HG02884 (cell line): ENCODE measurements around the gene UNCX.

Experiments
- ATAC-seq: cut with Tn5 transposase; IDR thresholded peaks from one replicate; pipeline ENCODE4 v1.9.1; 2021; ENCODE audit warnings: mild to moderate bottlenecking, moderate library complexity; ENCODE audit not compliant: unreplicated experiment

The UNCX gene

GRCh38 chr7:1214516-1214915, 18.2 kb upstream of the UNCX start:
- no peak for ATAC-seq

GRCh38 chr7:1218541-1219165, 14.0 kb upstream of the UNCX start:
- no peak for ATAC-seq

GRCh38 chr7:1219498-1219897, 13.2 kb upstream of the UNCX start:
- no peak for ATAC-seq

GRCh38 chr7:1220000-1220726, 12.5 kb upstream of the UNCX start:
- ATAC-seq: no peak

- no peak for ATAC-seq
These were observed 11.5 kb upstream of the UNCX start for GRCh38 chr7:1220977-1221745.

GRCh38 chr7:1223196-1223981, 9.3 kb upstream of the UNCX start:
- no peak for ATAC-seq

- no peak for ATAC-seq
These were observed 8.5 kb upstream of the UNCX start for GRCh38 chr7:1224086-1224716.

- ATAC-seq: no peak
These were observed 7.6 kb upstream of the UNCX start for GRCh38 chr7:1225030-1225429.

GRCh38 chr7:1225441-1226185, 7.1 kb upstream of the UNCX start:
- no peak for ATAC-seq

GRCh38 chr7:1226186-1226901, 6.3 kb upstream of the UNCX start:
- ATAC-seq: no peak

GRCh38 chr7:1227071-1227804, 5.4 kb upstream of the UNCX start:
- no peak for ATAC-seq

GRCh38 chr7:1227814-1228544, 4.7 kb upstream of the UNCX start:
- no peak for ATAC-seq

- no peak for ATAC-seq
These were observed 4.0 kb upstream of the UNCX start for GRCh38 chr7:1228545-1229201.

GRCh38 chr7:1229202-1229947, 3.3 kb upstream of the UNCX start:
- ATAC-seq: no peak

- no peak for ATAC-seq
These were observed 2.7 kb upstream of the UNCX start for GRCh38 chr7:1229956-1230355.

- no peak for ATAC-seq
These were observed 2.1 kb upstream of the UNCX start for GRCh38 chr7:1230411-1231213.
